Stimulated activated CD8-positive, alpha-beta memory T cell treated with anti-CD3 and anti-CD28 coated beads, Interleukin-4, amount 100 ng/mL, for 48 hours (primary cell): ENCODE results near the gene IPMK.

Source experiments
- DNase-seq: peaks from one replicate; pipeline ENCODE4 v3.0.0-alpha.2; 2020

Gene IPMK

DNA sequence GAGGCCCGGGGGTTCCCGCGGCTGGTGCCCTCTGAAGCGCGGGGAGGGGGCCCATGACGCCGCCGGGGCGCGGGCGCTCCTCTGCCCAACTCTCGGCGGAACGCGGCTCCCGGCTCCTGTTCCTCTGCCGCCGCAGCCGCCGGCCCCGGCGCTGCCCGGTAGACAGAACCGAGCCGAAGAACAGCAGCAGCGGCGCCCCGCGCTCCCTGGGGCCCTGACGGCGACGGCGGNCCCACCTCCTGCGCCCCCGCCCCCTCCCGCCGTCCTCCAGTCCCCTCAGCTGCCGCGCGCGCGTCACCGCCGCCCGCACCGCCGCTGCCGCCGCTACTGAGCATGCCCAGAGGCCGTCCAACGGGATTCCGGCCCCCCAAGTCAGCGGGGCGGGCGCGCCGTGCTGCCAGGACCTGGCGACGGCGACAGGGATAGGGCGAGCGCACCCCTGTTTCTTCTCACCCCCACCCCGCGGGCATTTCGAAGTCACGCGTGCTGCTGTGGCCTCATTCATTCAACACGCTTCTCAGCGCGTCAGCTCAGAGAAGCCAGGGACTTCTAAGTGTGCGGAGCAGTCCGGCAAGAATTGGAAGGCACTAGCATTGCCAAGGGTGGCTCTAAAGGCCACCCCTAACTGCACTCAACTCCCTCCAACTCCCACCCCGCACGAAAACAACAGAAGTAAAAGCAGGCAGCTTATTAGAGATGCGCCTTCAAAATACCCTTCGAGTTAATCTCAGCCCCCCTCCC, at the start of gene IPMK:
Gene IPMK, minus strand, starts transcription at position 182 of the 741 bp plus-strand sequence. CDS start 283 bp downstream, outside the sequence.
- peak; percentile 97 for DNase-seq

DNA sequence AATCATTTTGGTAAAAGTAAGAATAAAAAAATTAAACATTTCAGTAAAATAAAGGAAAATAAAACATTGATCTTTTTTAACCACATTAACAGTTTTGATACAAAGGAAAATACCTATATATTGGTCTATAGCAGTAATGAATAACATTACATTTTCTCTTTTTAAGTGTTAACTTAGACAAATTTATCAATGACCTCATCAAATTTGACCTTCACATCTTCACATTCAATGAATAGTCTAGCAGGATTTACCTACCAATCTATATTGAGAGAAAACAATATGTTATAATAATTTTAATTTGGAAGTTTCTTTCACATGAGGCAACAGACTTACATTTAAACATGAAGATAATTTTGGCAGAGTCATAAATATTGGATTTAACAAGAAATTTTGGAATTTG, 49.2 kb upstream of the IPMK start:
- DNase-seq, result no peak

DNA sequence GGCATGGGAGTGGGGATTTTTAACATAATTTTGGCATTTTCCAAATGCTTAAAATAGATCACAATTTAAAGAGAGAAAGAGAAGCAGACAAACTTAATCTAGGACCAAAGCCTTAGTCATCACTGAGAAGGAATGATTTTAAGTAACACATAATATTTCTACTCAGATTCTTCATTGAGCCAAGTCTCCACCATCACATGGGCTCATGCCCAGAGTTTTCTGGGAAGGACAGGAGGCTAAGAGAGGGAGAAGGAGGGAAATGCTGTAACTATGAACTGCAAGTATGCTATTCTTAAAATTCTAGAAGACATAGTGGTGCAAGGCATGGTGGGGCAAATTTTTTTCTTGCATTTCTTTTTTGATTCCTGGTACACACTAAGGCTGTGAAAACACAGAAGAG, 43.3 kb upstream of the IPMK start:
- no peak for DNase-seq

- no peak for DNase-seq
These were observed 40.0 kb upstream of the IPMK start for GRCh38 chr10:58307676-58308075.

DNA sequence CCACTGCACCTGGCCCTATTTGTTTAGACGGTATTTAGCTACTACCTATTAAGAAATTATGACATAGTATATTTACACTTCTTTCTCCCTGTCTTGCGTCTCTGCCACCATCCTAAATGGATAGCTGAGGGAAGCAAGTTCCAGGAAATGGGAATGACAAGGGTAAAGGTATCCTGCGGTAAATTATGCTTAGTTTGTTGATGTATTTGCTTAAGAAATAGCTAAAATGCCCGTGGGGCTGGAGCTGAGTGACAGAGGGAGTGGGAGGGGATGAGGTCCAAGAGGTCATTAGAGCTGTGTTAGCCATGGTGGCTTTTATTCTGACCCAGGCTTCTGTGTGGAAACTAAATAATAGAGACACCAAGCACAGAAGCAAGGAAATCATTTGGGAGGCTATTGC, 38.1 kb upstream of the IPMK start:
- no peak for DNase-seq

DNA sequence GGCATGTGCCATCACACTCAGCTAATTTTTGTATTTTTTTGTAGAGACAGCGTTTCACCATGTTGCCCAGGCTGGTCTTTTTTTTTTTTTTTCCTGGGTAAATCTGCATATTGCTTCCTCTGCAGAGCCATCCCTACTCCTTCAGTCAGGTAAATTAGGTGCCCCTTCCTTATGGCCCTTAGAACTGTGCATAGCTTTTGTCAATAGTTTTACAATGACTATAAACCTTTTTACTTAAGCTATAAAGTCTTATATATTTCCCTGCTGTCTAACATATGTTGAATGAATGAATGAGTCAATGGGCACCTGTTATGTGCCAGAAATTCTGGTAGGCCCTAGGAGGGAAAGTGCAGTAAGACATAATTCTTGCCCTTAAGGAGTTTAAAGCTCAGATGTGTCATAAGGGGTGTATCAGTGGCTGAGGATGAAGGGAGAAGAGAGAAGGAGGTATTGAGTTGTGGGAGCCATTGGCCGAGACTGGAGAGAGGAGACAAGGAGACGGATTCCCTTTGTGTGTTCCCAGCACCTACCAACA, 36.5 kb upstream of the IPMK start:
- no peak for DNase-seq

- DNase-seq, result no peak
These were observed 34.6 kb upstream of the IPMK start for GRCh38 chr10:58302254-58302653.

- DNase-seq, result no peak
These were observed 33.0 kb upstream of the IPMK start for GRCh38 chr10:58300676-58301075.

GRCh38 chr10:58299580-58299979, 31.9 kb upstream of the IPMK start:
- DNase-seq, result peak; percentile 69

- DNase-seq, result no peak
These were observed 26.3 kb upstream of the IPMK start for GRCh38 chr10:58293989-58294388.

GRCh38 chr10:58291538-58292174, 24.0 kb upstream of the IPMK start:
- DNase-seq, result peak; percentile 25

DNA sequence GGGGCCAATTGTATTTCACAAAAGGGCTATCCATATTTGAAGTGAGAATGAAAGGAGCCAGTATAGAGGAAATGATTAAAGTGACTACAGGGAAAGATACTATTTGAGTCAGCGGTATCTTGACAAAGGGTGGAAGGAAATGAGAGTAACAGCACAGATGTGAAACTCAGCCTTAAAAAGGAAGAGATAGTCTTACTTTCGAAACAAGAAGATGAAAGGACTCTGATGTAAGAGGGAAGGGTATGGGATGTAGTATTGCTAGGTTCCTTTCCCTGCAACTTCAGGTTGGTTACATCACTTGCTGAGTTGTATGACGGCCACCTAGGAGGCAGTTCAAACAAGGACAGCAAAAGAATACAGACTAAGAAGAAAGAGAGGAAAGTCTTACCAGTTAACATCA, 14.9 kb upstream of the IPMK start:
- no peak for DNase-seq

- DNase-seq, result no peak
These were observed 13.5 kb upstream of the IPMK start for GRCh38 chr10:58281092-58281752.

DNA sequence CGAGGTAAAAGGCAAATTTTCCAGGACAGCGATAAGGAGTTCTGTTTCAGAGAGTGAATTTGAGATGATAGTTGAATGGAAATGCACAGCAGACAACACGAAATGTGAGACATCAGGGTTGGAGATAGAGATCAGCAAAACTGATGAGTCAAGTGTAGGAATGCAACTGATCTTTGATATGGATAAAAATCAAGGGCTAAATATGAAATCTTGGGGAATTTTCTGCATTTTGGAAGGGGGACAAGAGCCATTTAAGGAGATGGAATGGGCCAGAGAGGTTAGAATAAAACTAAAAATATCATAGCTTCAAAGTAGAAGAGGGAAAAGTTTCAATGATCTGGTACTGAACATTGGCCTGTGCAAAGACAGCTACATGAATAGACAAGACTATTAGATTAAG, 12.8 kb upstream of the IPMK start:
- no peak for DNase-seq

DNA sequence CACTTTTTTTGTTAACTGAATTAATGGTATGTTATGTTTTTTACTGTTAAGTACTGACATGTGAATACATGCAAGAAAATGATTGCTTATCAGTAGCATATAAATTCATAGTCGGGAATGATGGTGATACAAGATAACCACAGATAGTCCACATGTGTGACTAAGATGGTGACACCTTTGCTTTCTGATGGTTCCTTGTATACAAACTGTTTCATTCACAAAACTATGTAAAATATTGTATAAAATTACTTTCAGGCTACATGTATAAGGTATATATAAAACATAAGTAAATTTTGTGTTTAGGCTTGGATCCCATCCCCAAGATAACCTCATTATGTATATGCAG, 11.2 kb upstream of the IPMK start:
- no peak for DNase-seq

GRCh38 chr10:58278274-58278961, 10.7 kb upstream of the IPMK start:
- DNase-seq, result no peak

DNA sequence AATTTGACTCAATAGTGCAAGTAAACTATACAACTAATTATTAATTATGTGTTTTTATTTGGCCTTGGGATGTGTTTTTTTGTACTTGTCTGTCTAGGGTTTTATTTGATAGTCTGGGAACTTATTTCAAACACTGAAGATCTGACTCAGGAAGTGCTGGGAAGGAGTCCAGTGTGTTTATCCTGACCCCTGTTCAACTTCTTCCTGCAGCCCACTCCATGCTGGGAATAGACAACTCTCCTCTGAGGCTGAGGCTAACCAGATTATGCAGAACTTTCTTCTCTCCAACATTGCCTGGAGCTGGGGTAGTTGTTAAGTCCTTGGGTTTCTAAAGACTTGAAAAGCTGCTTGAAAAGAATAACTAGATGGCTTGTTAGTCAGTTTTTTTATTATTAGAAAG, 8.2 kb upstream of the IPMK start:
- DNase-seq, result no peak

DNA sequence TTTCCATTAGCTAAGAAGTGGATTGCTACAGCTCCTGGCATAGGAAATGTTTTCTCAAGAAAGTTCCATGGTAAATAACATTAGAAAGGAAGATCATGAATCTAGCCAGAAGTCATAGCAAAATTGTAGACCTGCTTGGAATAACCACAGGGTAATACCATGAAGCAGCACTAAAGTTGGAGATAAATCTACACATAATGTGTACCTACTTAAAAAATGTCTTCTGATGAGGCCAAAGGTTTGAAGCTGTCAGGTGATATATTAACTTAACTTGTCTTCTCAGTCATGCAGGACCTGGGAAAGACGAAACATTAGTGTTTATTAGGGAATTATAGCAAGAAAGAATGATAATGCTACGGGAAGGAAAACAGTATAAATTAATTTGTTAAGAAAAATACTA, 7.6 kb upstream of the IPMK start:
- DNase-seq, result no peak

GRCh38 chr10:58269782-58270290, 2.1 kb upstream of the IPMK start:
- no peak for DNase-seq

- DNase-seq, result peak; percentile 94
These were observed 1.5 kb upstream of the IPMK start, which contains the start of gene CISD1 for GRCh38 chr10:58268946-58269781. TSS of gene CISD1 (plus strand) at chr10:58269162. CDS start at chr10:58269274, 112 bp downstream.

DNA sequence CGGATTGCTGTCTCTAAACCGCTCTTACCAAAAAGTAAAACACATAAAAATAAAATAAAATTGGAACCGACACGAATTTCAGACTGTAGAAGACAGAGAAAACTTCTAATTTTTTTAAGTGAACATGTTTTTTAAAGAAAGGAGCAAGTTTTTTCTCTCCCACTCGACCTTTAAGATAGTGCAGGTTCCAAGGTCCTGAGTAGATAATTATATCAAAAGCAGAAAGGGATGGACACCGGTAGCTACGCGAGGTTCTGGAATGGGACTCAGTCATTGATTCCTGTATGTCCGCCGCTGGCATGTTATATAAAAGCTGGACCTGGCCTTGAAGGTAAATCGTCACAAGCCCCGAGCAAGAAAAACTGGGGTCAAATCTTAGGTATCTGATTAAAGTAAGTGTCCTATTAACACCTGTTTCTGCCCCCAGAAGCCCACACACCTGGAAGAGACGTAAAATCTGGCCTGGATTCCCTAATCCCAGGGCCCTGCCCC, 806 bp upstream of the IPMK start:
- no peak for DNase-seq
